Keratinocyte (primary cell): Measurements from ENCODE around the gene ANKHD1.

Experiments used
- CTCF ChIP-seq, 3 experiments: IDR thresholded peaks in 1 of 3; conservative IDR thresholded peaks in 1 of 3; optimal IDR thresholded peaks in 1 of 3; 2 replicates in 2 of 3; 3 replicates in 1 of 3; pipeline versions ENCODE3 to v1.5.1; 2011; ENCODE audit warnings: low read length in 3 of 3, mild to moderate bottlenecking in 3 of 3, moderate library complexity in 2 of 3, control low read depth in 1 of 3, inconsistent platforms in 1 of 3; ENCODE audit not compliant: insufficient read depth in 2 of 3; ENCODE audit errors: extremely low read depth in 1 of 3
- EZH2 ChIP-seq: IDR thresholded peaks from one replicate; pipeline ENCODE4 v1.6.1; 2012; ENCODE audit warnings: inconsistent platforms, mild to moderate bottlenecking, low read length, moderate library complexity

- TF ChIP-seq CTCF (optimal IDR thresholded peaks at IDR 0.05 in 1 of 3, IDR thresholded peaks at IDR 0.05 in 1 of 3, conservative IDR thresholded peaks at IDR 0.05 in 1 of 3; ENCODE audit: extremely low read depth in 1 of 3, insufficient read depth in 2 of 3, low read length in 3 of 3) (no peak), EZH2 (no peak)
Measured at GRCh38 chr5:140549237-140550144, 147.9 kb downstream of the ANKHD1 start.
